GM12874 (cell line): ENCODE results near the gene EXOC3L1.

Source experiments
- TF ChIP-seq, protein P1 (sequence below): IDR thresholded peaks from 2 replicates; pipeline ENCODE4 v1.5.1; 2011; ENCODE audit warnings: low read depth, mild to moderate bottlenecking, control low read depth, low read length, moderate library complexity; ENCODE audit not compliant: insufficient read depth

Gene EXOC3L1

DNA sequence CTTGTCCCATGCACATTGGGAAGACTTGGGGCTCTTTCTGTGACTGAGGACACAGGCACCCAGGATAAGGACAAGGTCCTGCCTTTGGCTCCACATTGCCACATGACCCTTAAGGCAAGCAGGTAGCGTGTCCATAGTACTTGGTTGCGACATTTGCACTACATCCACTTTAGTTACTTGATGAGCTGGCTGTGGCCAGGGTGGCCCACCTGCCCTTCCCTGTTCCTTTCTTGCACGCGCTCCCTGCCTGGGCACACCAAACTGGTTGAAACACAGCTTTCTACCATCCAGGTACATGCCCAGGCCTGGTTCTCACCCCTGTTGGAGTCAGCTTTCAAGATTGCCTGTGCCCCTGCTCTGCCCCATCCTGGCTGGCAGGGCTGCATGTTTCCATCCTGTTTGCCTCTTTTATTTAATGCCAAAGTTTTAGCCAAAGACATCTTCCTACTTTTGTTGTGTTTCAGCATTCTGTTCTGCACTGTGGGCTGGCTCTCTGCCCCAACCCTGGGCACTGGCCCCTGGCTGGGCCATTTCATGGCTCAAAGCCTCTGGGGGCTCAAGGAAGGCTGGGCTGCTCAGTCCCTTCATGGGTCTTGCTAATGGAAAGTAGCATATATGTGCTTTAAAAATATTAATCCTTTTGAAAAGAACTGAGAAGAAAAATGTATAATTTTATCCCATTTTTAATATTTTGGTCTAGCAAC is 42.3 kb downstream of the EXOC3L1 start:
- TF ChIP-seq, protein P1, sequence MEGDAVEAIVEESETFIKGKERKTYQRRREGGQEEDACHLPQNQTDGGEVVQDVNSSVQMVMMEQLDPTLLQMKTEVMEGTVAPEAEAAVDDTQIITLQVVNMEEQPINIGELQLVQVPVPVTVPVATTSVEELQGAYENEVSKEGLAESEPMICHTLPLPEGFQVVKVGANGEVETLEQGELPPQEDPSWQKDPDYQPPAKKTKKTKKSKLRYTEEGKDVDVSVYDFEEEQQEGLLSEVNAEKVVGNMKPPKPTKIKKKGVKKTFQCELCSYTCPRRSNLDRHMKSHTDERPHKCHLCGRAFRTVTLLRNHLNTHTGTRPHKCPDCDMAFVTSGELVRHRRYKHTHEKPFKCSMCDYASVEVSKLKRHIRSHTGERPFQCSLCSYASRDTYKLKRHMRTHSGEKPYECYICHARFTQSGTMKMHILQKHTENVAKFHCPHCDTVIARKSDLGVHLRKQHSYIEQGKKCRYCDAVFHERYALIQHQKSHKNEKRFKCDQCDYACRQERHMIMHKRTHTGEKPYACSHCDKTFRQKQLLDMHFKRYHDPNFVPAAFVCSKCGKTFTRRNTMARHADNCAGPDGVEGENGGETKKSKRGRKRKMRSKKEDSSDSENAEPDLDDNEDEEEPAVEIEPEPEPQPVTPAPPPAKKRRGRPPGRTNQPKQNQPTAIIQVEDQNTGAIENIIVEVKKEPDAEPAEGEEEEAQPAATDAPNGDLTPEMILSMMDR, result no peak

DNA sequence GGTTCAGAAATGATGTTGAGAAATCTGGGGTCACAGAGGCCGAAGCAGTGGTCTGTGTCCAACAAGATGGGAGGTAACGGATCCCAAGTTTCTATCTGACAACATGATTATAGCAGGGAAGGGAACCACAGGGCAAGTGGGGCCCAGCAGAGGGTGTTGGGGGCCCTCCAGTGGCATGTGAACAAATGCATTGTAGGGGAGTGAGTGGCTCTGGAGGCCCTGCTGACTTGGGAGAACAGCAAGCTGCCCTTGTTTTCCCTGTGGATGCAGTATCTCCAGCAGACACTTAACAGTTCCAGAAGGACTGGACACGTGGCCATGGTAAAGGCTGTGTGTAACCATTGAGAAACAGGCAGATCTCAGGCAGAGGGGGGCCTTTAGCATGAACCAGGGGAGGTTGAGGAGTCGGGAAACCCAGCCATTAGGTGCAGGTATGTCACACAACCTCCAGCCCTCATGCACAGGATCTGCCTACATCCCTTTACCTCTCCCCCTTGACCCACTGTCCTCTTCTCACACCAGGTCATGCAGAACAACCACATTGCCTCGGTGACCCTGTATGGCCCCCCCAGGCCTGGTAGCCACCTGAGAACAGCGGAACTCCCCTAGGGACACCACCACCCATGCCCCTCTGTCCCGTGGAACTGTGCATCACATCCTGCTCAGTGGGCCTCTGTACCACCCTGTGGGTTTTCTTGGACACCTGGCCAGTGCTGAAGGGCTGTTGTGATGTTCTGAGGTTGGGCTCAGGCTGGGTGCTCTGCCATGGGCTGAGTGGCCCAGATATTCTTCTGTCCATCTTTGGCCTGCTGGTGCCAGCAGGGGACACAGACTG is 43.2 kb downstream of the EXOC3L1 start:
- TF ChIP-seq, protein P1, result no peak

DNA sequence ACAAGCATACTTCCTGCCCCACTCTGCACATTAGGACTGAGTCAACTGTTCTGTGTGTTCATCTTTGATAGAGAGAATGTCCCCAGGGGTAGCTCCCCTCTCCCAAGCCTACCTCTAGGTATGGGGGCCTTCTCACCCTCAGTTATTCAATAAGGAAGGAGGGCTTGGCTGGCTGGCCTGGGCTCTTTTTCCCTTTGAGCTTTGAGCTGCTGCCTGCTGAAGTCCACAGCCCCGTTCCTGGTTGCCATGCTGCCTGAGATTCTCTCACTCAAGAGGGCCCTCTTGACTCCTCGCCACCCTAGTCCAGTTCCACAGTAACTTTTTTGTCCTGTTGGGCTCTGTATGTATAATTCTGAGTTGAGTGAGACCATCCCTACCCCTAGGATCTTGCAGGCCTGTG is 44.2 kb downstream of the EXOC3L1 start:
- TF ChIP-seq, protein P1, result no peak

DNA sequence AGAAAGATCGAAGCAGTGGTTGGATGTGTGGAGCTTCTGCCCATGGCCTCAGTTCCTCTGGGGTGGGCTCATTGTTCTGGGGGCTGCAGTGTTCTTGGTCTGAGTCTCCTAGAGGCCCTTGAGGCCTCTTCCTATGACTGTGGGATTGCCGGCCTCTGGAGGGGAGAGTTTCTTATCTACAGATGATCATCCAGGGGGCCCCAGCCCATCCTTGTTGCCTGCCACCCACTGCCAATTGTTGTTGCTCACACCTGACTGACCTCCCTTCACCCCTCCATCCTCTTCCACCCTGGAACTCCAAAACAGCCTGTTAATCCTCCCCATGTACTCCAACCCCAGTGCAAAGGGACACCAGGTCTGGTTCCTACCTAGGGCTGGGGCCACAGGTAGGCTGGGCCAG is 45.0 kb downstream of the EXOC3L1 start:
- TF ChIP-seq, protein P1, result no peak

DNA sequence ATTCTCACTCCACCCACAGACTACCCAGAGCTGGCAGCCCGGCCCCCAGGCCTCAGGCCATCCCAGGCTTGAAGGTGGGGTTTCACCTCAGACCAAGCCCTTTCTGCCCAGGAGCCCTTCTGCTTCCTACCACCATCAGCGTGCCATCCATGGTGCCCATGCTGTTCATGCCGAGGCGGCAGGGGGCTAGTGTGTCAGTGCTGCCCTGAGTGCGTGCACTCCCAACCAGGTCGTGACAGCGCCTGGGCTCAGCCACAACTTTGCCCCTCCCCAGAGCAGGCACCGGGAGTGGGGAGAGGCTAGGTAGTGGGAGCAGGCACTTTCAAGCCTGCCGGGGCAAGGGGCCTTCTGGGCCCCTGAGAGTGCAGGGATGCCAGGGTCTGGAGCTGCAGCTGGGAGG is 47.6 kb downstream of the EXOC3L1 start:
- TF ChIP-seq, protein P1, result no peak

DNA sequence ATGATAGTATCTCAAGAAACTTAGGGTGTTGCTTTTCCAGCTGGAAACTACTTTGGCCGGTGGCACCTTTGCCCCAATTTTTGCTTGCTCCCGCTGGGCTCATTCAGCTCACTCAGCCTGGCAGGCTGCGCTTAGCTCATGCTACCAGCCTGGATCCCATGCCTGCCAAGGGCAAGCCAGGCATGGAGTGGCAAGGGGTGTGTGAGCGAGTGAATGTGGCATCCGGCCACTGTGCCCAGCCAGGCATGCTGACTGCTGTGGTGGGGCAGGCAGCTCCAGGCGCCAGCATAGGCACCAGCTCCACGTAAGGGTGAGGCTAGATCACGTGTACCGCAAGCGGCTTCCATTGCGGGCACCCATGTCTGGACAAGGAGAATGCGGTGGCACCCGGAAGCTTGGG is 48.5 kb downstream of the EXOC3L1 start:
- TF ChIP-seq, protein P1, result no peak

DNA sequence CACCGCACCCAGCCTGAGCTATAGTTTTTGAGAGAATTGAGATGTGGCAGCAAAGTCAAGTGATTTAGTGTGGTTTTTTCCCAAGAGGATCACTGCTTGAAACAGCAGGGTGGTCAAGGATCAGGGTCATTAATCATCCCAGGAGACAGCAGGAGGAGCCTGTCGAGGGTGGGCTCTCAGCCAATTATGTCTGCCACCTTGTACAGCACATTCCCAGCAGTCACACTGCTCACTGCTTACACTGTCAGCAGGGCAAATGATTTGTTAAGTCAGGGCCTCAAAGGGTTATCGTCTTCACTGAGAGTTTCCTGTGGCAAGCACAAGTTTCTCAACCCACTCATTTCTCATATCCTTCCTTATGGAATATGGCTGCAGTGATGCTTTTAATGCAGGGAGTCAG is 52.3 kb downstream of the EXOC3L1 start:
- TF ChIP-seq, protein P1, result no peak
